H1 (cell line): Measurements from ENCODE around the gene COG7. TPM values are rescaled to one million over a fixed set of nuclear protein-coding genes. Genes with fewer than 3 reads are reported as not detected.

Experiments
- CTCF ChIA-PET: fragments of 300-600 bp; sonication (Branson Sonifier 250); formaldehyde crosslinking; loops from one replicate; lab custom pipeline; 2021; ENCODE audit not compliant: partially characterized antibody; lab: Charles Lee
- POLR2A ChIA-PET: fragments of 300-600 bp; sonication (Branson Sonifier 250); formaldehyde crosslinking; loops from one replicate; lab custom pipeline; 2021; ENCODE audit warnings: inconsistent platforms; ENCODE audit not compliant: partially characterized antibody; lab: Charles Lee
- DNase-seq, 2 experiments: peaks; one replicate each; pipeline versions ENCODE4 v3.0.0 to v3.0.0-alpha.2; 2010 to 2022; ENCODE audit warnings: low spot score in 2 of 2, low read depth in 1 of 2, mixed read lengths in 1 of 2
- FAIRE-seq: peaks from 2 replicates; lab custom pipeline; 2011; peaks lifted over from hg19 to GRCh38; lab: Jason Lieb, UNC
- H2AFZ ChIP-seq: 2 replicates; pipeline ENCODE4 v1.8.1; 2012; ENCODE audit warnings: low read length, inconsistent platforms
- H2AK5ac ChIP-seq: 2 replicates; pipeline ENCODE4 v1.6.1; 2013; ENCODE audit warnings: low read depth, low read length
- H2BK120ac ChIP-seq: replicated peaks from 2 replicates; pipeline ENCODE3; 2013; ENCODE audit warnings: low read depth, low read length, inconsistent platforms
- H2BK12ac ChIP-seq: 2 replicates; pipeline ENCODE4 v1.6.1; 2013; ENCODE audit warnings: low read depth, low read length
- H2BK15ac ChIP-seq: 2 replicates; pipeline ENCODE4 v1.6.1; 2013; ENCODE audit warnings: low read length
- H2BK20ac ChIP-seq: 2 replicates; pipeline ENCODE4 v1.6.1; 2013; ENCODE audit warnings: low read length
- H2BK5ac ChIP-seq: 2 replicates; pipeline ENCODE4 v1.6.1; 2013; ENCODE audit warnings: low read depth, low read length
- H3K14ac ChIP-seq: 2 replicates; pipeline ENCODE4 v1.6.1; 2013; ENCODE audit warnings: inconsistent platforms; ENCODE audit not compliant: insufficient read length
- H3K18ac ChIP-seq: 2 replicates; pipeline ENCODE4 v1.6.1; 2013; ENCODE audit warnings: low read length; ENCODE audit errors: extremely low read depth
- H3K23ac ChIP-seq: 2 replicates; pipeline ENCODE4 v1.6.1; 2013; ENCODE audit warnings: inconsistent platforms; ENCODE audit not compliant: insufficient read length
- H3K23me2 ChIP-seq: 2 replicates; pipeline ENCODE4 v1.6.1; 2013; ENCODE audit warnings: low read depth, low read length
- H3K27ac ChIP-seq: 2 replicates; pipeline ENCODE4 v1.6.1; 2011; ENCODE audit warnings: low read depth, low read length, inconsistent platforms
- H3K27me3 ChIP-seq, 4 experiments: replicated peaks in 1 of 4; 1 replicate in 1 of 4; 2 replicates in 3 of 4; pipeline versions ENCODE4 v1.6.1 to v1.8.1; 2011 to 2013; ENCODE audit warnings: low read length in 3 of 4, mild to moderate bottlenecking in 3 of 4, inconsistent platforms in 2 of 4, mixed read lengths in 2 of 4, moderate library complexity in 1 of 4; ENCODE audit not compliant: control insufficient read depth in 3 of 4, insufficient read depth in 3 of 4; ENCODE audit errors: extremely low read depth in 1 of 4
- H3K36me3 ChIP-seq, 4 experiments: 2 replicates each; pipeline versions ENCODE4 v1.6.1 to v1.8.1; 2011 to 2013; ENCODE audit warnings: mild to moderate bottlenecking in 4 of 4, low read length in 3 of 4, moderate library complexity in 2 of 4, control low read depth in 1 of 4, inconsistent platforms in 1 of 4; ENCODE audit not compliant: insufficient read depth in 4 of 4, control insufficient read depth in 2 of 4
- H3K4ac ChIP-seq: replicated peaks from 2 replicates; pipeline ENCODE3; 2013; ENCODE audit warnings: low read length, low read depth, mixed read lengths, inconsistent platforms; ENCODE audit not compliant: insufficient read length
- H3K4me1 ChIP-seq, 4 experiments: replicated peaks in 1 of 4; 1 replicate in 1 of 4; 2 replicates in 3 of 4; pipeline versions ENCODE4 v1.6.1 to v1.8.1; 2011 to 2013; ENCODE audit warnings: low read length in 3 of 4, inconsistent platforms in 2 of 4, mixed read lengths in 1 of 4; ENCODE audit not compliant: insufficient read depth in 4 of 4, control insufficient read depth in 3 of 4
- H3K4me2 ChIP-seq, 2 experiments: 2 replicates each; pipeline versions ENCODE4 v1.6.1 to v1.8.1; 2011 to 2013; ENCODE audit warnings: low read depth in 2 of 2, low read length in 2 of 2, control low read depth in 1 of 2, inconsistent platforms in 1 of 2, mild to moderate bottlenecking in 1 of 2; ENCODE audit not compliant: insufficient read depth in 1 of 2
- H3K4me3 ChIP-seq, 4 experiments: fragments of 200-600, 300-600 bp in 1 of 4; sonication (generic), shearing (Covaris generic), sonication (Bioruptor Twin) in 1 of 4; 2 replicates each; pipeline versions ENCODE4 v1.5.1 to v1.8.1; 2011 to 2016; ENCODE audit warnings: low read length in 4 of 4, low read depth in 3 of 4, control low read depth in 2 of 4, inconsistent platforms in 2 of 4, mild to moderate bottlenecking in 2 of 4, mixed read lengths in 1 of 4, moderate library complexity in 1 of 4; ENCODE audit not compliant: insufficient read depth in 2 of 4; ENCODE audit errors: extremely low read depth in 1 of 4
- H3K56ac ChIP-seq: replicated peaks from 2 replicates; pipeline ENCODE3; 2013; ENCODE audit warnings: low read depth, mild to moderate bottlenecking, mixed read lengths, low read length, inconsistent platforms; ENCODE audit not compliant: insufficient read length
- H3K79me1 ChIP-seq: 2 replicates; pipeline ENCODE4 v1.6.1; 2013; ENCODE audit warnings: low read depth, low read length, control low read depth
- H3K79me2 ChIP-seq, 2 experiments: 2 replicates each; pipeline versions ENCODE4 v1.6.1 to v1.8.1; 2012 to 2013; ENCODE audit warnings: low read length in 2 of 2, mild to moderate bottlenecking in 2 of 2, inconsistent platforms in 1 of 2; ENCODE audit not compliant: insufficient read depth in 2 of 2, control insufficient read depth in 1 of 2
- H3K9ac ChIP-seq, 4 experiments: replicated peaks in 1 of 4; 1 replicate in 1 of 4; 2 replicates in 3 of 4; pipeline versions ENCODE4 v1.6.1 to v1.8.1; 2011 to 2013; ENCODE audit warnings: low read depth in 3 of 4, low read length in 3 of 4, control low read depth in 2 of 4, mild to moderate bottlenecking in 2 of 4, moderate library complexity in 2 of 4, inconsistent platforms in 1 of 4; ENCODE audit errors: extremely low read depth in 1 of 4
- H3K9me3 ChIP-seq, 2 experiments: 2 replicates each; pipeline versions ENCODE4 v1.6.1 to v1.8.1; 2012 to 2013; ENCODE audit warnings: mild to moderate bottlenecking in 2 of 2, moderate library complexity in 2 of 2, control low read depth in 1 of 2, inconsistent platforms in 1 of 2, low read depth in 1 of 2, low read length in 1 of 2, mixed read lengths in 1 of 2; ENCODE audit not compliant: insufficient read depth in 2 of 2
- H4K20me1 ChIP-seq, 2 experiments: replicated peaks in 1 of 2; 2 replicates each; pipeline versions ENCODE3 to v1.8.1; 2011 to 2013; ENCODE audit warnings: inconsistent platforms in 2 of 2, low read length in 2 of 2, mild to moderate bottlenecking in 1 of 2; ENCODE audit not compliant: insufficient read depth in 2 of 2, control insufficient read depth in 1 of 2
- H4K5ac ChIP-seq: 2 replicates; pipeline ENCODE4 v1.6.1; 2013; ENCODE audit warnings: low read length, low read depth, mixed read lengths, inconsistent platforms; ENCODE audit not compliant: insufficient read length
- H4K8ac ChIP-seq: 2 replicates; pipeline ENCODE4 v1.8.0; 2013; ENCODE audit warnings: mild to moderate bottlenecking, moderate library complexity, low read length, inconsistent platforms; ENCODE audit not compliant: insufficient read depth; ENCODE audit errors: extremely low read depth
- H4K91ac ChIP-seq: replicated peaks from 2 replicates; pipeline ENCODE3; 2013; ENCODE audit warnings: low read length, mixed read lengths, inconsistent platforms; ENCODE audit not compliant: insufficient read length
- POLR2A ChIP-seq, 2 experiments: IDR thresholded peaks; 1 replicate in 1 of 2; 2 replicates in 1 of 2; pipeline ENCODE4 v1.6.1; 2011; ENCODE audit warnings: low read depth in 2 of 2, low read length in 2 of 2, mild to moderate bottlenecking in 2 of 2; ENCODE audit errors: control extremely low read depth in 1 of 2
- RFX5 ChIP-seq: IDR thresholded peaks from 2 replicates; pipeline ENCODE4 v1.6.1; 2011; ENCODE audit warnings: low read depth, low read length, improper control_type of control experiment, borderline replicate concordance
- SIN3A ChIP-seq, 2 experiments: IDR thresholded peaks in 1 of 2; conservative IDR thresholded peaks in 1 of 2; 2 replicates each; pipeline ENCODE4 v1.6.1; 2011 to 2012; ENCODE audit warnings: low read length in 2 of 2, improper control_type of control experiment in 1 of 2, low read depth in 1 of 2, mild to moderate bottlenecking in 1 of 2
- TAF7 ChIP-seq: optimal IDR thresholded peaks from 2 replicates; pipeline ENCODE3; 2011; ENCODE audit warnings: low read depth, mild to moderate bottlenecking, inconsistent platforms, low read length, moderate library complexity, borderline replicate concordance
- WGBS, 2 experiments: shearing (Covaris generic) in 1 of 2; methylation state at CpG; one replicate each; pipeline versions ENCODE4 v1.1.6 to v1.1.7; 2013 to 2015; ENCODE audit warnings: low lambda C conversion rate in 2 of 2, mixed read lengths in 2 of 2, inconsistent platforms in 1 of 2, low coverage in 1 of 2, missing lambda C conversion rate in 1 of 2; ENCODE audit not compliant: insufficient replicate concordance in 2 of 2, insufficient coverage in 1 of 2, insufficient read length in 1 of 2; ENCODE audit errors: extremely low coverage in 1 of 2, missing lambda C conversion rate in 1 of 2; 5-methylcytosine and 5-hydroxymethylcytosine counted together
- polyA plus RNA-seq, 7 experiments: library from polyadenylated mRNA; depleted of rRNA in 3 of 7; stranded (reverse) in 5 of 7; unstranded in 2 of 7; fragments of >200 nt in 5 of 7; fragments of 200-250 nt in 2 of 7; gene quantifications; 1 replicate in 5 of 7; 2 replicates in 1 of 7; 4 replicates in 1 of 7; pipeline versions ENCODE4 v1.2.1 to v1.2.3, GENCODE V29; 2011 to 2013; ENCODE audit warnings: missing spikeins in 2 of 7, mixed read lengths in 2 of 7
- total RNA-seq: library from RNA; stranded (reverse); fragmentation: NEBNext Ultra II Directional; extraction: Animal tissue kit (Norgen Biotek cat#: 25700); gene quantifications from 2 replicates; pipeline ENCODE4 v1.2.1, GENCODE V29; 2021

The COG7 gene
- total and polyA plus RNA-seq, 2 of the 8 experiments (the other 6 are each of a cell fraction or from before 2014, with no cell fraction given): 17.2 to 40.4 TPM

- FAIRE-seq (no peak), DNase-seq (no peak)
- H3K4me3 ChIP-seq: no peak overlapping the region
- H2BK120ac ChIP-seq: no peak overlapping the region
- H4K5ac ChIP-seq: no peak overlapping the region
- H3K23me2 ChIP-seq: no peaks in the 10 kb centered on the region
- no peak overlapping the region for H3K56ac ChIP-seq
- H3K36me3 ChIP-seq: no peaks in the 10 kb centered on the region
- no peak overlapping the region for H3K14ac ChIP-seq
- H2AFZ ChIP-seq: no peak overlapping the region
- H3K79me1 ChIP-seq: no peaks in the 10 kb centered on the region
- H3K4ac ChIP-seq: no peak overlapping the region
- no peaks in the 10 kb centered on the region for H3K9me3 ChIP-seq
- no peak overlapping the region for H2BK15ac ChIP-seq
- H3K27me3 ChIP-seq: no peaks in the 10 kb centered on the region
- H3K9ac ChIP-seq: no peak overlapping the region
- no peak overlapping the region for H3K23ac ChIP-seq
- H3K18ac ChIP-seq: no peak overlapping the region
- peaks cover 0 to 2% (median 0%) of the 10 kb centered on the region in 4 experiments; a peak in 1 of 7 replicates for H3K4me1 ChIP-seq
- no peak overlapping the region for H4K91ac ChIP-seq
- no peak overlapping the region for H2BK20ac ChIP-seq
- WGBS, 2 experiments: 88% methylated on average over 8 of the region's 8 CpGs; no CpG with 5 or more reads in 1 of the 2 experiments
- H2BK12ac ChIP-seq: no peak overlapping the region
- H4K8ac ChIP-seq: no peak overlapping the region
- no peak overlapping the region for H2BK5ac ChIP-seq
- CTCF ChIA-PET: interaction anchor here (0.6 to 2.0 kb wide), 3 partner anchors 19 to 280 kb away, joined by 3 to 7 read pairs (median 4); no protein-coding TSS in a partner anchor
- H2AK5ac ChIP-seq: no peak overlapping the region
- POLR2A ChIA-PET: interaction anchor here (0.6 kb wide), 1 partner anchor 840 kb away, joined by 4 read pairs; no protein-coding TSS in a partner anchor
- H3K79me2 ChIP-seq: no peaks in the 10 kb centered on the region
- H3K4me2 ChIP-seq: no peak overlapping the region
- no peak for TF ChIP-seq POLR2A (IDR thresholded peaks at IDR 0.05; ENCODE audit: control extremely low read depth in 1 of 2, low read depth in 2 of 2, low read length in 2 of 2)
- TF ChIP-seq SIN3A (conservative IDR thresholded peaks at IDR 0.05 in 1 of 2, IDR thresholded peaks at IDR 0.05 in 1 of 2; ENCODE audit: low read depth in 1 of 2, low read length in 2 of 2): no peak
- TF ChIP-seq RFX5: no peak
- no peak for TF ChIP-seq TAF7
- H4K20me1 ChIP-seq: peaks cover 0 to 1% of the 10 kb centered on the region in 2 experiments
- H3K27ac ChIP-seq: no peak overlapping the region
These were observed 85.0 kb downstream of the COG7 start for GRCh38 chr16:23367988-23368387.
